ENCODE data around the gene UBE2L3.

The UBE2L3 gene

DNA sequence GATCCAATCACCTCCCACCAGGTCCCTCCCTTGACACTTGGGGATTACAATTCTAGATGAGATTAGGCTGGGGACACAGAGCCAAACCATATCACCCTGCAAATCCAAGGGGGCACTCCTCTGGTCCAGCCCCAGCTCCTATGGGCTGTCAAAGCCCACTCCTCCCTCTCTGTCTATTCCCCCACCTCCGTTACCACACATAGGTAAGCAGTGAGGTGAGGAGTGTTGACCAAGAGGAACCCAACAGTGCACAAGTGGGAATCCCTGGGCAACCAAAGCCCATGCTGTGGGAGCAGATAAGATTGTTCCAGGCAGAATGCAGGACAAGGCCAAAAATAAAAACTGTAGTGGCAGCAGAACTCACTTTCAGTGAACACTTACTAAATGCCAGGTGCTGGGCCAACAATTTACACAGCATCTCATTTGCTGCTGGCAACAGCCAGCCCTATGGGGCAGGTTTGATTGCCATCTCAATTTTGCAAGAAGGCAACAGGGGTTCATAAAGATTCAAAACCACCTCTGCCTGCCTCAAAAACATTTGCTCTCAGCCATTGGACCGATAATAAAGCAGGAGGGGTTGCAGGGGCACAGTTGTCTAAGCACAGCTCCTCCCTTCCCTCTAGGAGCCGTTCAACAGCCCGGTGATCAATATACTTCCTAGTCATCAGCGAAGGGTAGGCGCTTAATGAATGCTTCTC, 83.5 kb downstream of the UBE2L3 start:
- DNase-seq: no peak

DNA sequence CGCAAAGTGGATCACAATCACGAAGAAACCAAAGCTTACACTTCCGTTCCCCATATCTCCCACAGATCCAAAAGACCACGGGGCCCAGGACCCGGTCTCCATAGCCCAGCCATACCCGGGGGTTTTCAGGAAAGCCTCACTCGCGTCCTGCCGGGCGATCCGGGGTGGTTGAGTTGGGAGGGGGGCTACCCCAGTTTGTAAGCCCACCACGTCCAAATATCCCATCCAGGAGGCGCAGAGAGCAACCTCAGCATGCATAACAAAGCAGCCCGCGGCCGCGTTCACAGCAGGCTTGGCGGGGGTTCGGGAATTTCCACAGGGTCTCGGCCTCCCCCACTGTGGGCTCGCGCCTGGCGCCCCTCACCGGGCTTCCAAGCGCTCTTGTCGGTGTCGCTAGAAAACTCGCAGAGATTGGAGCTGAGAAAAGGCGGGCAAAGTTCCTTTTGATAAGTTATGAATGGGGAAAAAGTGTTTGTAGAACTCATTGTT, 84.1 kb downstream of the UBE2L3 start:
- DNase-seq: no peak

DNA sequence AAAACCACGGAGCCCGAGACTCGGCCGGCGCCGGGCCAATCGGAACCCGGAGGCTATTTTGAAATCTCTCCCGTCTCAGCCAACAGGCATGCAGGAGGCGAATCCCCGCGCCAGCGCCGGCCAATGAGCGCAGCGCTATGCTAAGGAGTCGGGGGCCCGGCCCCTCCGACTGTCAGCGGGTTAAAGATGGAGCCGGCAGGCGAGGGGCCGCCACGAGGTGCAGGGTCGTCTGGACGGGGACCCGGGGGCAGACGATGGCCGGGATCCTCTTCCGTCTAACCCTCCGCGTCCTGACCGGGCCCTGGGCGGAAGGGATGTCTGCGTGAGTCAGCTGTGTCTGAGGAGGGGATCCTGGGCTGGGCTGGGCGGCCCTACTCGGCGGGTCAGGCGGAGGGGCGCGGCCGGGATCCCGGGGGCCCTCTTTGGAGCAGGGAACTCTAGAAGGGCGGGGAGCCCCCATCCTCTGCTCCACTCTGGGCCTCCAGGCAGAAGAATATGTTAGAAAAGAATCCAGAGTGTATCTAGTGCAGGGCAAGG, 84.6 kb downstream of the UBE2L3 start:
- peak; percentile 81 for DNase-seq

DNA sequence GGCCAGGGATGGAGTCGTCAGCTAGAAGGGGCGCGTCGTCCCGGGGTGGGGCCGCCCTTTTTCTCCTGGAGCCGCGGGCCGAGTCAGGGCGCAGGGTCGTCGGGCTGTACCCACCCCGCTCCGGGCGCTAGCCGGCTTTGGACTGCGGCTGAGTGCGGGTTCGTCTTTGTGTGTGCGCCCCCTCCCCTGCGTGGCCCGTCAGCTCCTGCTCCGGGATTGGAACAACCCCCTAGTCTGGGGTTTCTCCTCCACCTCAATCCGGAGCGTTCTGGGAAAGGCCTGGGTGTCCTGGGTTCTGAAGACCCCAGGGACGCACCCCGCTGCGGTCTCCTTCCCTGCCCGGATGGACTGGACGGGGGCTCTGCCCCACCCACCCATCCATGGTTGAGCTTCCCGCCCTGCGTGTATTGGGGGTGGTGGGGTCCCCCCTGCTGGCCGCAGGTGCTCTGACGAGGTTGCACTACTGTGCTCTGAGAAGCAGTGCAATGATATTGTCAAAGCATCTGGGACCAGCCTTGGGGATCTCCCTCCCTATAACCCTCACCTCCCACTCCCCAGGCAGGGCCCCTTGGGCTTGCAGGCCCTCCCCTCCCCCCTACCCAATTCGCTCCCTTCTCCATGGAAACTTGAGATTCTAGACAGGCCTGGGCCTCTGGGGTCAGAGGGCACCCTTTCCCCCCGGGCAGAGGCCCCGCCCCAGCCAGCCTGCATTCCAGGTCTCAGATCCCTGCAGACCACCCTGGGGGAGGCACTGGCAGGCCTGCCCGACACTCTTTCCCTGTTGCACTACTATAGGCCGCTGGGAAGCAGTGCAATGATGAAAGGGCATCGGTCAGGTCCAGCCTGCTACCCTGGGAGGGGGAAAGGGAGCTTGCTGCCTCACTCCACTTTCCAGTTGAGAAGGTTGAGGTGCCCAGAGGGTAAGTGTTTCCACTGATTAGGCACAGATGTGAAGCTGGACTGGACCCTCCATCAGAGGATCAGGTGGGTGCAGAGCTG, 85.3 kb downstream of the UBE2L3 start:
- no peak for DNase-seq

DNA sequence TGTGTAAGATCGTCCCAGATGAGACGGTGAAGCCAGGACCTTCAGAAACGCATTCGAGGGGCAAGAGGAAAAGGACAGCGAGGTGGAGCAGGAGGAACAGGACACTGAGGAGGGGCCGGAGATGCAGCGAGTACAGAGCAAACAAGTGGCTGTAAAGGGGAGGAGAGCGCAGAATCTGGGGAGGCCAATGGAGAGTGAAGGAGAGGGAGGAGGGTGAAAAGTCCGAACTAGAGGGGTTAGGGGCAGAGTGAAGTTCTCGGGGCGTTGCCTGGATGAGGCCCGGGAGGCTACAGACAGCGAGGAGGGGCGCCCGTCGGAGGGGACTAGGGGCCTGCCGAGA, 89.5 kb downstream of the UBE2L3 start:
- no peak for DNase-seq

DNA sequence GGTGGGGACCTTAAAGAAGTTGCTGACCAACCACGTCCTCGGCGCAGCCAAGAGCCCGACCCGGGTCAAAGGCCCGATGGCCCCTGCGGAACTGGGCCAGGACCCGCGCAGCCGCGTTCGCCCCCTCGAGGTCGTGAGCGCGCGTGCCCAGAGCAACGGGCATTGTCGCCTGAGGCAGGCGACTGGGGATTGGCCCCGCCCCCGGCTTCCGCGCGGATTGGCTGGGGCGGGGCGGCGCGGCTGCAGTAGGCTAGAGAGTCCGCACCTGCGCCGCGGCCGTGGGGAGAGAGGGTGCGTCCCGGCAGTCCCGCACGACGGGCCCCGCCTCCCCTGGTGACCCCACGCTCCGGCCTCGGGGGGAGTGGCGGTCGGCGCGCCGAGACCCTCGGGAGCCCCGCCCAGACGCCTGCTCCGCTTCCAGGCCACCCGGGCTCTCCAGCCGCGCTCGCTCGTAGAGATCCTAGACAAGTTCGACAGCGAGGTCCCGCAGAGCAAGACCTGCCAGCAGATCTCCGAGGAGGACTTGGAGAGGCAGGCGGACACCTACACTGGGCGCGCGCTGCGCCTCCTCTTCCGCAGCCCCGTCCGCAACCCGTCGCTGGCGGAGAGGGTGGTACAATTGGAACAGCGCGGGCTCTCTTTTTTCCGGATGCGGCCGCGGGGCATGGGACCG, 90.0 kb downstream of the UBE2L3 start:
- DNase-seq: peak; percentile 65

DNA sequence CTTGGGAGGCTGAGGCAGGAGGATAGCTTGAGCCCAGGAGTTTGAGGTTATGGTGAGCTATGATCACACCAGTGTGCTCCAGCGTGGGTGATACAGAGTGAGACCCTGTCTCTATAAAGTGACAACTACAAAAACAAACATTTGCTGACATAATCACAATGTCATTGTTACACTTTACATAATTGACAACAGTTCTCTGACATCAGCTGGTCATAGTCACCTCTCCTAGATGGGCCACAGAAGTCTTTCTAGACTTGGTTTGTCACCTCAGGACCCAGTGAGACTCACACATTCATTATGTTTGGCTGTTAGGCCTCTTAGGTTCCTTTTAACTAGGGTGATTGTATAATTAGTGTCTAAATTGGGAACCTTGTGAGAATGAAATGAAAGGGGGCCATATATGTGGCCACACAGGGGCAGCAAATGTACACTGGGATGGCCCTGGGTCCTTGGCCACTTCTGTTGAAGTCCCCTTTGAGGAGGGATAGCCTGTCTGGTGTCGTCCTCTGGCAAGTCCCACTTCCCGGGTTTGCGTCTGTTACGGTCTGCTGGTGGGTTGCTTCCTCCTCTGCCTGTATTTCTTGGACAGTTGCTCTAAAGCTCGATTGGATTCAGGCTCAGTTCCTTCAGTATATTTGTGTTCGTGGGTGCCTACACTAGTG, 92.5 kb downstream of the UBE2L3 start:
- no peak for DNase-seq

DNA sequence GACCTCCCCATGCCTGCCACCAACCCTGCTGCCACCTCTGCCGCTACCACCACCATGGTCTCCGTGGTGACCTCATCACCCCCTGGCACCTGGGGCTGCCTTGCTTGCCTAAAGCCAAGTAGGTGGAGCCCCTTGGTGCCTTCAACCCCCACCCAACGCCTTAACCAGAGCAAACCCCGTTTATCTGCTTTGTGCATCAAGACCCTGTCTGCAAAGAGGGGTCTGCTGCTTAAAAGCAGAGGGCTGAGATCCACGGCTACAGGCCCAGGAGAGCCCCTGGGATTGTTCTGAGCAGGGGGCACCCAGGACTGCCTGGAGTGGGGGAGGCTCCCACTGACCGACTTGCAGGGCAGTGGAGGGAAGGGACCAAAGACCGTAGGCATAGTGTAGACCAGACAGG, 93.4 kb downstream of the UBE2L3 start:
- no peak for DNase-seq

DNA sequence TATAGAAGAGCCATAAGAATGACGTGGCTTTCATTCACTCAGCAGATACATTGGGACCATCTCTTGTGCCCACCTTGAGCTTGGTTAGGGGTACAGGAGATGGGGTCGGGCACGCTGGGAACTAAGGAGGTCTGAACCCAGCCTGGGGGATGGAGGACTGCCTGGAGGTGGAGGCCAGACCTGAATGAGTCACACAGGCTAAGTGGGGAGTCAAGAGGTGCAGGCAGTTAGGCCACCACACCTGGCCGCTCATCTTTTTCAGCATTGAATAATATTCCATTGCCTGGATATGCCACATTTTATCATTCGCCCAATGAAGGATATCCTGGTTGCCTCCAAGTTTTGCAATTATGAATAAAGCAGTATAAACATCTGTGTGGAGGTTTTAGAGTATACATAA, 94.5 kb downstream of the UBE2L3 start:
- no peak for DNase-seq

DNA sequence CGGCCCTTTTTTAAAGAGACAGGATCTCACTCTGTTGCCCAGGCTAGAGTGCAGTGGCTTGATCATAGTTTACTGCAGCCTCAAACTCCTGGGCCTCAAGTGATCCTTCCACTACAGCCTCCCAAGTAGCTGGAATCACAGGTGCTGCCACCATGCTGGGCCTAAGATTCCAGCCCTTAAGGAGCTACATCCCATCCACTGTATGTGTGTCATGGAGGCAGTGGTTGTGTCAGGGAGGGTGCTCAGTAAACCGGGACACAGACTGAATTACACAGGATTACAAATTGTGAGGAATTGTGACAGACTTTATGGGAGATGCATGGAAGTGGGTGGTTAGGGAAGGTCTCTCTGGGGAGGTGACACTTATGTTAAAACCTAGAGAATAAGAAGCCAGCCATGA, 96.2 kb downstream of the UBE2L3 start:
- DNase-seq: no peak

DNA sequence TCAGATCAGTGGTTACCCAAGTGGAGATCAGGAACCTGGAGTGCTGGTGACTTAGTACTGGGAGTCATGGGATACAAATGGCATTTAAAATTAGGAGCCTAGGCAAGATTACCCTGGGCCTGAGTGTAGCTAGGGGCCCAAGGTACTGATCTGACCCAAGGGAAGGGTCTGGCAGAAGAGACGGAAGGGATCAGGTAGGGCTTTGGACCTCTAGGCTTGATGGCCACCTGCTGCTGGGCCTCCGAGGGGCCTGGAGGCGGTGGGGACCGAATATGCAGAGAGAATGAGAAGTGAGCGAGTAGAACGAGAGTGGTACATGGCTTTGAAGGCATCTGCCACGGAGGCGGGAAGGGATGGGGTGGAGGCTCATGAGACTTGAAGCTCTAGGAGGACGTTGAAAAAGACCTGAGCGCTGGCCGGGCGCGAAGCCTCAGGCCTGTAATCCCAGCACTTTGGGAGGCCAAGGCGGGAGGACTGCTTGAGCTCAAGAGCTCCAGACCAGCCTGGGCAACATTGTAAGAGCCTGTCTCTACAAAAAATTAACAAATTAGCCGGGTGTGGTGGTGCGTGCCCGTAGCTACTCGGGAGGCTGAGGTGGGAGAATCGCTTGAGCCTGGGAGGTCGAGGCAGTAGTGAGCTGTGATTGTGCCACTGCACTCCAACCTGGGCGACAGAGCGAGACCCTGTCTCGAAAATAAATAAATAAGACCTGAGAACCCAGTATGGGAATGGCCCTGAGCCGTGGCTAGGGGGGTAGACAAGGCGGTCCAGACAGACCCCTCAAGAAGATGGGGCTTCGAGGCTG, 97.7 kb downstream of the UBE2L3 start:
- no peak for DNase-seq

DNA sequence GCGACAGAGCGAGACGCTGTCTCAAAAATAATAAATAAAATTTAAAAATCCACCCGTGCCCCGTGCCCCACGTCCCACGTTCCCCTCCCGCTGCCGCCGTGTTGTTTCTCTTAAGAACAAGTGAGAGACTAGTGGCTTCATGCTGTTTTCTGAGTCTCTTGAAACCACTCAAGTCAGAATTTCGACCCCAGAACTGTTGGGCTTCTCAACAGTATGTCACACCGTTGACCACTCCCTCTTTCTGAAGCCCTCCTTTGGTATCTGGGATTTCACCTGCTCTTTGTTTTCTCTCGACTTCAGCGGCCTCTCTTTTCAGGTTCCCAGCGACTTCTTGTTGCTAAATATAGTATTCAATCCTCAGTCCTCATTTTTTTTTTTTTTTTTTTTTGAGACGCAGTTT, 99.3 kb downstream of the UBE2L3 start:
- DNase-seq: no peak

DNA sequence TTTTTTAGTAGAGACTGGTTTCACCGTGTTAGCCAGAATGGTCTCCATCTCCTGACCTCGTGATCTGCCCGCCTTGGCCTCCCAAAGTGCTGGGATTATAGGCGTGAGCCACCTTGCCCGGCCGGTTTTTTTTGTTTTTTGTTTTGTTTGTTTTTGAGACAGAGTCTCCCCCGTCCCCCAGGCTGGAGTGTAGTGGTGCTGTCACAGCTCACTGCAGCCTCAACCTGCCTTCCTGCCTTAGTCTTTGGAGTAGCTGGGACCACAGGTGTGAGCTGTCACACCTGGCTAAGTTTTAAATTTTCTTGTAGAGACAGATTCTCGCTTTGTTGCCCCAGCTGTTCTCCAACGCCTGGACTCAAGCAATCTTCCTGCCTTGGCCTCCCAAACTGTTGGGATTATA, 101.5 kb downstream of the UBE2L3 start:
- DNase-seq: no peak

DNA sequence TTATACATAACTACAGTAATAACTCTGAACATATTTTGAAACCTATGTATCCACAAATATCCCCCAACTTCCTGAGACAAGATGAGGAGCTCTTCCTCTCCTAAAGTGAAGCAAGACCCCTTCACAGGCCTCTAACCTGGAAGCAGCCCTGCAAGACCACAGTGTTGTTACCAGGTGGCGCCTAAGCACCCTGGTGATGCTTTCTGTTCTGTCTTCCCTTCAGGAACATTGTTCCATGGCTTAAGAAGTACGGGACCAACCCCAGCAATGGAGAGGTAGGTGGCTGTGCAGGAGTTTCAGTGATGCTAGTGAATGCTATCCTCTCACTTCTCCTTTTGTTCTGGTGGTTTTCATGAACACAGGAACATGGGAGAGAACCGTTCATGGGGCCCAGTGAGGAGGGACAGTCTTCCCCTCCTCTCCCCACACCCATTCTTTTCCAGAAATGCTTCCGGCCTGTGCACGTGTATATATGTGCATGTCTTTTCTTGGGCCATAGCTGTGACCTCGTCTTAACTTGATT, 104.7 kb downstream of the UBE2L3 start:
- DNase-seq: no peak
